Fibroblast of peridontal ligament (primary cell): Measurements from ENCODE around the gene SCAMP4.
A peak's percentile ranks its signal among the peaks of the same experiment; 100 is the strongest.

Source experiments
- DNase-seq: peaks from one replicate; pipeline ENCODE4 v3.0.0-alpha.2; 2010; ENCODE audit errors: extremely low read depth

The SCAMP4 gene, protein sequence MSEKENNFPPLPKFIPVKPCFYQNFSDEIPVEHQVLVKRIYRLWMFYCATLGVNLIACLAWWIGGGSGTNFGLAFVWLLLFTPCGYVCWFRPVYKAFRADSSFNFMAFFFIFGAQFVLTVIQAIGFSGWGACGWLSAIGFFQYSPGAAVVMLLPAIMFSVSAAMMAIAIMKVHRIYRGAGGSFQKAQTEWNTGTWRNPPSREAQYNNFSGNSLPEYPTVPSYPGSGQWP

GRCh38 chr19:1905110-1905862, at the start of gene SCAMP4, which contains the start of gene ADAT3:
TSS of gene SCAMP4 (plus strand) at chr19:1905399. CDS start at chr19:1915020, 9,621 bp downstream.
TSS of gene ADAT3 (plus strand) at chr19:1905399. CDS start at chr19:1912048, 6,649 bp downstream.
- DNase-seq, result peak; percentile 97

DNA sequence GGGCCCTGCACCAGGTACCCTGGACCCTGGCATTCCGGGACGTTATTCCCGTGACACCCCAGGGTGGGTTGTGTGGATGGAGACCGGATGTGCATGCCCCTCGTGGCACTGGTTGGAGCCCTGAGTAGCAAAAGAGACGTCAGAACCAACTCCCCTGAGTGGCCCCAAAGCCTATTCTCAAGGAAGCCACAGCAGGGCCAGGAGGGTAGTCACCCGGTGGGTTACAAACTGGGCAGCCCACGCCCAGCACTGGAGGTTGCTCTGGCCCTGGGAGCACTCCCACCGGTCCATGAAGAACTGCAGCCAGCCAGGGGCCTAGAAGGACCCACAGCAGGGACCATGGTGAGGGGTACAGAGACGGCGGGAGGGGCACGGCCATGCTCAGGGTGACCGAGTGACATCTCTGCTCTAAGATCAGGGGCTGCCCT, 49.4 kb upstream of the SCAMP4 start:
- DNase-seq, result no peak

DNA sequence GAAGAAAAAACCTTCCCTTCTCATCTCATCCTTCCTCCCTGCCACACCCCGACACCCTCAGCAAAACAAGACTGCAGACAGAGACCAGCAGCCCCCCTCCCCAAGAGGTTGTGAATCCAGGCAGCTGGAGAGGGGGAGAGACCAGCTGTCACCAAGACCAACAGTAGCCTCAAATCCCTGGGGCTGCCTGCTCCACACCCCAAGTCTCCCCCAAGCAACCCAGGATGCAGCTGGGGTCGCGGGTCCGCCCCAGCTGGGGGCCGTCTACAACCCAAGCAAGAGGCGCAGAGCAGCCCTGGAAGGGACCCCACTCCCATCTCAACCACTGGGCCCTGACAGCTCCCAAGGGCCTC, 48.9 kb upstream of the SCAMP4 start:
- no peak for DNase-seq

DNA sequence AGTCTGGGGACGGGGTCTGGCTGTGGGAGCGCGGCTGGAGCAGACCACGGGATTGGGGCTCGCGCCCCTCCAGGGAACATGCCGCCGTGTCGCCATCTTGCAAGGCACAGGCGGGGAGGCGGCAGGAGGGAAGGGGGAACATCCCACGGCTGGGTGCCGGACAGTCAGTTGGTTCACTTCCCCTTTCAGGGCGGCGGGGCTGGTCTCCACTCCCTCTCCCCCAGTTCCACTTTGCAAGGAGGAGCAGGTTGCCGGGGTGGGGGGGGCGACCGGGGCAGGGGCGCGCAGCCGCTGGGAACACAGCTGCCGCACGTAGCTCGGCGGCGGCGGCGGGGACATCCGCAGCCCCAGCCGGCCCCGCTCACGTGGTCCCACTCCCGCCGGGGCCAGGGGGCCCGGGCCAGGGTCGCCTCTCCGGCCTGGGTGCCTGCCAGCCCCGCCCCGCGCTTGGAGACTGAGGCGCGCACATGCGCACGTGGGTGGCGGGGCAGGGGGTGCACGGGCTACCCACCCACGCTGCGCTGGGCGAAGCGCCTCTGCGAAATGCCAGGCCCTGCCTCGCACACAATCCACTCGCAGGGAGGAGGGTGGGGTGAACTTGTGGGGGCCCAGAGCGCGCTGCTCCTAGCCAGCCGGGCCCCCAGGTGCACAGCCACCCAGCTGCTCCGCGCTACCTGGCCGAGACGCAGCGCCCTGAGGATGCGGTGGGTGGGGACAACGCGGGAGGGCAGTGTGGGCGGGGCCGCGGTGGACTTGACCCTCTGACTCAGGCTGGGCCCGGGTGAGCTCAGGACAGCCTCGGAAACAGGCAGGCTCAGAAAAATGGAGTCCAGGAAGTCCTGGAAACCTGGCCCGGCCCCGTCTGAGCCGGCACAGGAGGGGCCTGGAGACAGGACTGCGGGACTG, 48.2 kb upstream of the SCAMP4 start:
- peak; percentile 44 for DNase-seq

DNA sequence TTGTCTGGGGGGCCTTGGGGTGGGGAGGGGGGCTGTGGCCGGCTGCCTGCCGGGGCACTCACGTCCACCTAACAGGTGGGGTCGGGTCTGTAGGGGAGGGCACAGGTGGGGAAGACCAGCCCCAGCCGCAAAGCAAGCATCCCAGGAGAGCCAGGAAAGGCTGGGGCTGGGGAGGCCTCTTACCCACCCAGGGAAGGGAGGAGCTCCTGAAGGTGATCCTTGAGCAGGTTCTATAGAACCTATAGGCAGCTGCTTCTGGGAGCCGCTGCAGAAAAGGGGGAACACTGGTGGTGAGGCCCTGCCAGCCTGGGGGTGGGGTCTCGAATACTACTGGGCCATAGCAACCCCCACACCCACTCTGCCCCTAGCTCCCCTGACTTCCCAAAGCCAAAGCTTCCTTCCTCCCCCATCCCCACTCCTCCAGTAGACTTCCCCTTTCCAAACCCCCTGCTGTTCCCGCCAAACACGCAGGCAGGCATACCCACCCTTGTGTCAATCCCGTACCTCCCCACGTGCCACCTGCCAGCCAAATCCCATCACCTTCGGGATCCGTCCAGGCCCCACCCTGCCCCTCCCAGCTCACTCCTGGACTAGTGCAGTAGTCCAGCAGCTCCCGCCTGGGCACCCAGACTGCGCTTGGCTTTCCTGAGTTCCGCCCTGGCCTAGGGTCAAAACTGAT, 47.4 kb upstream of the SCAMP4 start:
- DNase-seq, result no peak

- DNase-seq, result no peak
Measured at GRCh38 chr19:1858412-1859081, 46.7 kb upstream of the SCAMP4 start.

- no peak for DNase-seq
Measured at GRCh38 chr19:1859331-1859781, 45.8 kb upstream of the SCAMP4 start.

DNA sequence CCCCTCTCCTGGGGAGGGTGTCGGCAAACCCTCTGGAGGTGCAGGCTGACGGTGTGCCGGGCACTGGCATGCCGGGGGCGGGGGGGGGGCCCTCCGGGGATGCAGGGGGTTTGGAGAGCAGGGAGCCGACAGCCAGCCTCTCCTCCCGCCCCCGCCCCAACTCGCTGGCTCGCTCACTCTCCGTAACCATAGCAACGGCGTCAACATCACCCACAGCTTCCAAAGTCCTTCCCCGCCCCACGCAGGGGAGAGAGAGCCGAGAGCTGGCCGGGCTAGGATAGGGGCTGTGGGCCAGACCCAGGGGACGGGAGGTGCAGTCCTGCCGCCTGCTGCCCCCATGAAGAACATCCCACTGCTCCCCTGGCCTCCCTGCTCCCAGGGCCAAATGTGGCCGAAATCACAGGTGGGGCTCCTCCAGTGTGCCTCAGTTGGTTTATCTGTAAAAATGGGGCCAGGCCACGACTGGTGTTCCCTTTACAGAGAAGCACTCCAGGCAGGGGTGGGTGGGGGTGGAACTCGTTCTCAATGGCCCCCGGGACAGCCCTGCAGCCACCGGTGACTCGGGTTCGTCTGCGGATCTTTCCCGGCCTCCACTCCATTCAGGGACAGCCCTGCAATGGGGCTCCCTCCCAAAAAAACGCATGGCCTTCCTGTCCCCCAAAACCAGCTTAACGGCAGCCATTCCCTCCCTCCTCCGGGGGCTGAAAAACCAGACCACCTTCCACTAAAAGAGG, 45.0 kb upstream of the SCAMP4 start:
- peak; percentile 70 for DNase-seq

- DNase-seq, result no peak
Measured at GRCh38 chr19:1860821-1861598, 44.2 kb upstream of the SCAMP4 start.

GRCh38 chr19:1861599-1862031, 43.6 kb upstream of the SCAMP4 start:
- DNase-seq, result no peak

DNA sequence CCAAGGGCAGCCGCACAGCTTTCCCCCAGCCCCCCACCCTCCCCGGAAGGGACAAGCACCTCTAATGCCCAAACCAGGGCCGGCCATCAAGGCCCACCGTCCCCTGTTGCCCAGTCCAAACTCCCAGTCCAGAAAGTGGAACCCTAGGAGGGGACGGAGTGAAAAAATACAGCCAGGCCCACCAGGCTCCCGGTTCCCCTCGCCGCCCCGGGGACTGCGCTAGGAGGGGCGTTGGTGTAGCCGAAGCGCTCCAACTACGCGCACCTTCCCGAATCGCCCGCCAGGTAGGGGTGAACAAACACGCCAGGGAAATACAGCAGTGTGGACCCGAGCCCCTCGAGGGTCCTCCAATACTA, 43.2 kb upstream of the SCAMP4 start:
- no peak for DNase-seq

GRCh38 chr19:1862424-1863327, 42.5 kb upstream of the SCAMP4 start:
- no peak for DNase-seq

GRCh38 chr19:1863328-1863637, 41.9 kb upstream of the SCAMP4 start, which contains the start of gene KLF16:
TSS of gene KLF16 (minus strand) at chr19:1863579. CDS start at chr19:1863497, 82 bp downstream.
- DNase-seq, result no peak

DNA sequence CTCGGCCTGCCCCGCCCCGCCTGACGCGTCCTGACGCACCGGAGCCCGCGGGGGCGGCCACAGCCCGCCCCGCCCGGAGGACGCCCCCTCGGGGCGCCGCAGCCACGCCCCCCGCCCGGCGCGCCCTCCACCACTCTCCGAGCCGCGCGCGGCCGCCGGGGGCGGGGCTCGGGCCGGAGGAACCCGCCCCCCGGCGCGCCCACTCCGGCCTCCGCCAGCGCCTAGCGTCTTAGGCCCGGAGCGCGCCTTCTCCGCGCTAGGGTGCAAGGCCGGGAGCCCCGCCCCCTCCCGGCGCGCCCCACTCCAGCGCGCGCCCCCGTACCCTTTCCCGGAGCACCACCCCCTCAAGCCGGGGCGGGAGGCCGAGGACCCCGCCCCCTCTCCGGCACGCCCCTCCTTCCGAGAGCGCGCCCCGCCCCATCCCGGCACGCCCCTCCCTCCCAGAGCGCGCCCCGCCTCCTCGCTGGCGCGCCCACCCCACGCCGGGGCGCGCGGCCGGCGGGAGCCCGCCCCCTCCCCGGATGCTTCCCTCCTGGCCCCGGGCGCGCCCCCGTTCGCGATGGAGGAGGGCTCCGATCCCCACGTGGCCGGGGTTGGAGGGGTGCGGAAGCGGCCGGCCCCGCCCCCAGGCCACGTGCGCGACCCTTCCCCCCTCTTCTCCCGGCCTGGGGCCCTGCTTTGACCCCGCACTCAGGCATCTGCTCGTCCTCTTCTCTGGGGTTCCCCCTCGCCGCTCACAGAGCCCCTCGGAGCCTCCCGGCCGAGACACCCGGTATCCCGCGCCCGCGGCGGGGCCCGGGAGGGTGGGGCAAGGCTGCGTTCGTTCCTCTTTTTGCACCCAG, 41.3 kb upstream of the SCAMP4 start:
- DNase-seq, result peak; percentile 86

DNA sequence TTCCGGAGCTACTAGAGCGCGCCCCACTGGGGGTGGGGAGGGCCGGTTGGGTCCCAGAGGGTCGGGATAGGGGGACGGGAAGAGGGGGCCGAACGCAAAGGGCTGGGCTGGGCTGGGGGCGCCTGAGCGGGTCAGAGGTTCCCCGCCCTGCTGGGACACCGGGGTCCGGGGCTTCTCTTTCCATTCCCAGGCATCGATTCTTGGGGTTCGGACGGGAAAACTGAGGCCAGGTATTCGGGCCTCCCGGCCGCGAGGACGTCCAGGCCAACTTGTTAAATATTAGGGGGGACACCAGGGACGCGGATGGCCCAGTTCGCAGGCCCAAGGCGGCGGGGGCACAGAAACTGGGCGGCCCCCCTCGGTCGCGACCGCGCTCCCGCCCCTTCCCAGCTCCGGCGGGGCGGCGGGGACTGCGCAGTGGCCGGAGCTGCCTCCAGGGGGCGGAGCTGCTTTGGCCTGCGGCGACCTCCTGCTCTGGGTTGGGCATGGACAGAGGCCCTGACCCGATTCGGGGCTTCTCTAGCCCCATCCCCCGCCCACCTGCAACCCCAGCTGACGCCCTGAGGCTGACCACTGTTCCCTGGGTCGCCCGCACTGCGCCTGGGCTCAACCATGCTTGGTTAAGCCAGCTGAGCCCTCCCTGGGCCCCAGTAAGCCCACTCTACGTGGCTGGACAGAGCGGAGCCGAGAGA, 40.6 kb upstream of the SCAMP4 start:
- DNase-seq, result peak; percentile 38

DNA sequence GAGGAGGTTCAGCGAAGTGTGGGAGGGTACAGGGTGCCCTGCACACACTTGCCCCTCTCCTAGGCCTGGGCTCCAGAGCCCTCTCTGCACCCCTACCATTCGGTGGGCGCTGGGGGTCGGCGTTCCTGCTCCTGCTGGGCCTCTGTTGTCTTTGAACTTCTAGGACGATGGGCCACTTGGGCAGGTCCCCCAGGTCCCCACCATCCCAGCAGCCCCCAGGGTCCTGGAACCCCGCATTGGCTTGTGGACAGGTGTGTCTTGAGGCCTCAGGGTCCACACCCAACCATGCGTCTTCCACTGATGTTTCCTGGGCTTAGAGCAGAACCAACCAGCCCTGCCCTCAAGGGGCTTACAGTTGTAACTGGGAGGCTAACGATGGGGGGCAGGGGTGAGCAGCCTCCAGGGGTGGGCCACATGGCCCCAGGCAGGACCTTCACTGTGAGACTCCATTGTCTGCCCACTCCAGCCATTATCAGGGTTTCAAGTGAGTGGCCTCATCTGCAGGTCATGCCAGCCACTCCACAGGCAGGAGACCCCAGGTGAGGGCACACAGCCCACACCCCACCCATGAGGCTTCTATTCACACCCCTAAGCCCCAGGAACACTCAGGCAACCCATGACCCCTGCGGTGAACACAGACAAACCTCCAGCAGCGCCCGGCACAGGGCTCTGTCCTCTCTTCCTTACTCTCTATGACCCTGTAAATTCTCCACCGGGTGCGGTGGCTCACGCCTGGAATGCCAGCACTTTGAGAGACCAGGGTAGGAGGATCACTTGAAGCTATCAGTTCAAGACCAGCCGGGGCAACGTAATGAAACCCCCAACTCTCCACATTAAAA, 39.8 kb upstream of the SCAMP4 start:
- DNase-seq, result no peak
